HG02798 (cell line): ENCODE results near the gene LRRC58.
"Not testable (repeated sequence)": the region's sequence is repeated elsewhere in the genome, so short reads cannot be mapped to it uniquely, and the experiment has no call there.

Experiments used
- ATAC-seq: cut with Tn5 transposase; IDR thresholded peaks from one replicate; pipeline ENCODE4 v1.9.1; 2021; ENCODE audit warnings: mild to moderate bottlenecking; ENCODE audit not compliant: unreplicated experiment, poor library complexity

Gene LRRC58

GRCh38 chr3:120348991-120349854 is at the start of gene LRRC58:
TSS of gene LRRC58 (minus strand) at chr3:120349354. CDS start at chr3:120349243, 111 bp downstream.
- peak; percentile 92 for ATAC-seq

- no peak for ATAC-seq
Measured at GRCh38 chr3:120396469-120396868, 47.3 kb upstream of the LRRC58 start.

DNA sequence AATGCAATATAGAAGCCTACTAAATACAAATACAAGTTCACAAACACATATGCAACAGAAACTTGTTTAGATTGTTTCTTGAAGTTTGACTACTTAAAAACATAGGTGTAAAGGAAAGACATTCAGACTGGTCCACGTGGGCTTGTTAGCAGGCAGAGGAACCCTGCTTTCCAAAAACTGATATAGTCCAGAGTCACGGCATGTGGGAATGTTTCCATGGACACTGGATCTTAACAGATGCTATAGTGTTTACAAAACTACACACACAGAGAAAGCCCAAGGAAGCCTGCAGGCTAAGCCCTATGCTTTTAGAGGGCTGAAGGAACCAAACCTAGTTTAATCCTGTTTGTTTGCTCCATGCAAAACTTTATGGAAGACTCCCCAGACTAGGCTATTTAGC is 45.2 kb upstream of the LRRC58 start:
- ATAC-seq, result no peak

DNA sequence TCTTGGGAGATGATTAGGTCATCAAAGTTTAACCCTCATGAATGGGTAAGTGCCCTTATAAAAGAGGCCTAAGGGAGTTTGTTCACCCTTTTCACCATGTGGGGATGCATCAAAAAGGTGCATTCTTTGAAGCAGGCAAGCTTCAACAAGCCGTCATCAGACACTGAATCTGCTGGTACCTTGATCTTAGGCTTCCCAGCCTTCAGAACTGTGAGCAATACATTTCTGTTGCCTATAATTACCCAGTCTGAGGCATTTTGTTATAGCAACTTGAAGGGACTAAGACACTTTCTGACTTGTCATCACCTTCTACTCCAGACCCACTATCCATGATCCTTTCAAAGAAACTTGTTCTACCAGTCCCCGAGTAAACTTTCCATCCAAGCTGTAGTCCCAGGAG is 44.6 kb upstream of the LRRC58 start:
- no peak for ATAC-seq

DNA sequence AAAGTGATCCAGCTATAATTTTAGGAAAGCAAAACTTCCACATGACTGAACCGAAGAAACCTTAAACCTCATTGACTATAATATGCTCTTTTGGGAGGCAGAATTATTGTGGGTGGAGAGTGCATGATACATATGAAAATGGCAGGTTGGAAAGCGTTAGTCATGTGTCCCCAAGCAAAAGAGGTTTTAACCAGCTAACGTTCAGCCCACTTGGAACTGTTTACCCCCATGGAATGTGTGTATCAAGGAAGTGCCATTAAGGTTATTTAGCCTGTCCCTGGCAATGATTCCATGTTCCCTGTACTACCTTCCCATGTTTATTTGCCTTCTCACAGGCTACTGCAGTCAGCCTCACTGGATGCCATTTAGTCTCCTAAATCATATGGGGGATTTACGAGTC is 44.1 kb upstream of the LRRC58 start:
- no peak for ATAC-seq

- no peak for ATAC-seq
Measured at GRCh38 chr3:120382941-120383447, 33.8 kb upstream of the LRRC58 start.

GRCh38 chr3:120381503-120381902 is 32.3 kb upstream of the LRRC58 start:
- ATAC-seq, result no peak

DNA sequence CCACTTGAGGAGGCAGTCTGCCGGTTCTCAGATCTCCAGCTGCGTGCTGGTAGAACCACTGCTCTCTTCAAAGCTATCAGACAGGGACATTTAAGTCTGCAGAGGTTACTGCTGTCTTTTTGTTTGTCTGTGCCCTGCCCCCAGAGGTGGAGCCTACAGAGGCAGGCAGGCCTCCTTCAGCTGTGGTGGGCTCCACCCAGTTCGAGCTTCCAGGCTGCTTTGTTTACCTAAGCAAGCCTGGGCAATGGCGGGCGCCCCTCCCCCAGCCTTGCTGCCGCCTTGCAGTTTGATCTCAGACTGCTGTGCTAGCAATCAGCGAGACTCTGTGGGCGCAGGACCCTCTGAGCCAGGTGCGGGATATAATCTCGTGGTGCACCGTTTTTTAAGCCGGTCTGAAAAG is 28.8 kb upstream of the LRRC58 start:
- ATAC-seq, result not testable (repeated sequence)

- ATAC-seq, result peak; percentile 57
Measured at GRCh38 chr3:120370463-120370862, 21.3 kb upstream of the LRRC58 start.

GRCh38 chr3:120369037-120369467 is 19.9 kb upstream of the LRRC58 start:
- ATAC-seq, result peak; percentile 78

DNA sequence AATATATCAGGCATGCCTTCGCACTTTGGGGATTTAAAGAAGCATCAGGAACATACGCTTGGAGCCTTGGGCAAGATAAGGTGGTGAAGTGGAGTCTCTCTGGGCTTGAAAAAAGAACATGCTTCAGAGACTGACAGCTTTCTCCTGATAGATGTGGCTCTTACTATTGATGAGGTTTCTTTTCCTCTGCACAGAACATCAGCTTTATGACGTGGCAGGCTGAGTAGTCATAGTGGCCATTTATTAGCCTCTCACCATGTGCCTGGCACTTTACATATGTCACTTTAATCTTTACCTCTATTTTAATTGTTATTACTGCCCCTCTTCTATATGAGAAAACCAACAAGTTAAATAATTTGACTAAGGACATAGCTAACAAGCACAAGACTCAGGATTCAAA is 19.0 kb upstream of the LRRC58 start:
- ATAC-seq, result peak; percentile 47

GRCh38 chr3:120364821-120365220 is 15.7 kb upstream of the LRRC58 start:
- no peak for ATAC-seq

DNA sequence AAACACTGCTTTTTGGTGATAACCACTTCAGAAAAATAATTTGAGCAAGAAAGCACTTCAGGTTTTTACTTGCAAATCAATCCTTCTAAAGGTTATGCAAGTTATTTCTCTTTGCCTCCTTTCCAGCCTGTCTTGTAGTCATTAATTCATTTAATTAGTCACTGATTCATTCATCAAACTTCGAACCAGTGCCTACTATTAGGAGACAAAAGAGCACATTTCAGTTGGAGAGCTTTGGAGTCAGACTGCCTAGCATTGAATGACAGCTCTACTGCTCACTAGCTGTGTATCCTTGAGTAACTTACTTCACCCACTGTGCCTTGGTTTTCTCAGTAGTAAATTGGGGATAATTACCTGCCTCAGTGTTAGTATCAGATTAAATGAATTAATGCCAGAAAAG is 14.9 kb upstream of the LRRC58 start:
- no peak for ATAC-seq

- ATAC-seq, result no peak
Measured at GRCh38 chr3:120357807-120358206, 8.7 kb upstream of the LRRC58 start.

DNA sequence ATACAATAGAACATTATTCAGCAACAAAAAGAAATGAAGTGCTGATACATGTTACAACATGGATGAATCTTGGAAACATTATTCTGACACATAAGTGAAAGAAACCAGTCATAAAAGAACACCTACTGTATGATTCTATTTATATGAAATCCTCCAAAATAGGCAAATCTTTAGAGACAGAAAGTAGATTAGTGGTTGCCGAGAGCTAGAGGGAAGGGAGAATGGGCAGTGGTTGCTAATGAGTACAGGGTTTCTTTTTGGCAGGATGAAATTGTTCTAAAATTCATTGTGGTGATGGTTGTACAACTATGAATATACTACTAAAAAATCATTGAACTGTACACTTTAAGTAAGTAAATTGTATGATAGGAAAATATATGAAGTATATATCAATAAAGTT is 6.3 kb upstream of the LRRC58 start:
- ATAC-seq, result no peak

GRCh38 chr3:120353463-120353862 is 4.3 kb upstream of the LRRC58 start:
- ATAC-seq, result no peak

DNA sequence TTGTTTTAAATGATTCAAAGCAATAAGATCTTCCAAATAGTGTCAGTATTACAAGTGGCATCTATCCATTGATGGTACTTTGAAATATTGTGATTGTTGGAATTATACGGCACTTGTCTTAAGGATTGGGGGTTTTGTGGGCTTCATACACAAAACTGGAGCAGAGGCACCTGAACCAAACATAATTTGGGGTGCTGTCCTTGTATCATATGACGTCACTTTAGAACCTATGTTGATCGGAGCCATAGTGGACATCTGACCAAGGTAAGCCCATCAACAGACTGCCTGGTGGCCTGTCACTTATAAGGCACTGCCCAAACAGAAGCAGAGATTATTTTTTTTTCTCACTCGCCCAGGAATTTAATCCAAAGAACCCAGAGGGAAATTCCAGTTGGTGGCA is 2.9 kb upstream of the LRRC58 start:
- no peak for ATAC-seq

- ATAC-seq, result no peak
Measured at GRCh38 chr3:120350401-120350941, 1.3 kb upstream of the LRRC58 start.

GRCh38 chr3:120349855-120350125 is 636 bp upstream of the LRRC58 start:
- ATAC-seq, result no peak

- peak; percentile 55 for ATAC-seq
Measured at GRCh38 chr3:120348065-120348990, 826 bp downstream of the LRRC58 start.

GRCh38 chr3:120344349-120344748 is 4.8 kb downstream of the LRRC58 start:
- ATAC-seq, result no peak
